Measurements from ENCODE around the gene LCE1D.

DNA sequence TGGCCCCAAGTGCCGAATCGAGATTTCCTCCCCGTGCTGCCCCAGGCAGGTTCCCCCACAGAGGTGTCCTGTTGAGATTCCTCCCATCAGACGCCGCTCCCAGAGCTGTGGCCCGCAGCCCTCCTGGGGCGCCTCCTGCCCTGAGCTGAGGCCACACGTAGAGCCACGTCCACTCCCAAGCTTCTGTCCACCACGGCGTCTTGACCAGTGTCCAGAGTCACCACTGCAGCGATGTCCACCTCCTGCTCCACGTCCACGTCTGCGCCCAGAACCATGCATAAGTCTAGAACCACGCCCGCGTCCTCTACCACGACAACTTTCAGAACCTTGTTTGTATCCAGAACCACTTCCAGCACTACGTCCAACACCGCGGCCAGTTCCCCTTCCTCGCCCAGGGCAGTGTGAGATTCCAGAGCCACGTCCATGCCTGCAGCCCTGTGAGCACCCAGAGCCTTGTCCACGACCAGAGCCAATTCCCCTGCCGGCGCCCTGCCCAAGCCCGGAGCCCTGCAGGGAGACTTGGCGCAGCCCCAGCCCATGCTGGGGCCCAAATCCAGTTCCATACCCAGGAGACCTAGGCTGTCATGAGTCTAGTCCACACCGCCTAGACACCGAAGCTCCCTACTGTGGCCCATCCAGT, 35.9 kb upstream of the LCE1D start:
- no peak for TF ChIP-seq ZNF331 (CRISPR knock-in tag; IDR thresholded peaks at IDR 0.05; ENCODE audit: low read depth)
- TF ChIP-seq, protein P1, sequence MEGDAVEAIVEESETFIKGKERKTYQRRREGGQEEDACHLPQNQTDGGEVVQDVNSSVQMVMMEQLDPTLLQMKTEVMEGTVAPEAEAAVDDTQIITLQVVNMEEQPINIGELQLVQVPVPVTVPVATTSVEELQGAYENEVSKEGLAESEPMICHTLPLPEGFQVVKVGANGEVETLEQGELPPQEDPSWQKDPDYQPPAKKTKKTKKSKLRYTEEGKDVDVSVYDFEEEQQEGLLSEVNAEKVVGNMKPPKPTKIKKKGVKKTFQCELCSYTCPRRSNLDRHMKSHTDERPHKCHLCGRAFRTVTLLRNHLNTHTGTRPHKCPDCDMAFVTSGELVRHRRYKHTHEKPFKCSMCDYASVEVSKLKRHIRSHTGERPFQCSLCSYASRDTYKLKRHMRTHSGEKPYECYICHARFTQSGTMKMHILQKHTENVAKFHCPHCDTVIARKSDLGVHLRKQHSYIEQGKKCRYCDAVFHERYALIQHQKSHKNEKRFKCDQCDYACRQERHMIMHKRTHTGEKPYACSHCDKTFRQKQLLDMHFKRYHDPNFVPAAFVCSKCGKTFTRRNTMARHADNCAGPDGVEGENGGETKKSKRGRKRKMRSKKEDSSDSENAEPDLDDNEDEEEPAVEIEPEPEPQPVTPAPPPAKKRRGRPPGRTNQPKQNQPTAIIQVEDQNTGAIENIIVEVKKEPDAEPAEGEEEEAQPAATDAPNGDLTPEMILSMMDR (conservative IDR thresholded peaks at IDR 0.05; ENCODE audit: low read depth in 2 of 2), result no peak

Measured in GM23338 (cell line).